ENCODE data around the gene BMI1. TPM values are rescaled to one million over a fixed set of nuclear protein-coding genes. Genes with fewer than 3 reads are reported as not detected.

BMI1 gene
- total and polyA plus RNA-seq, 2 donors (not counting 1 experiment from before 2014, with no cell fraction given) = 30.6 to 41.6 TPM

DNA sequence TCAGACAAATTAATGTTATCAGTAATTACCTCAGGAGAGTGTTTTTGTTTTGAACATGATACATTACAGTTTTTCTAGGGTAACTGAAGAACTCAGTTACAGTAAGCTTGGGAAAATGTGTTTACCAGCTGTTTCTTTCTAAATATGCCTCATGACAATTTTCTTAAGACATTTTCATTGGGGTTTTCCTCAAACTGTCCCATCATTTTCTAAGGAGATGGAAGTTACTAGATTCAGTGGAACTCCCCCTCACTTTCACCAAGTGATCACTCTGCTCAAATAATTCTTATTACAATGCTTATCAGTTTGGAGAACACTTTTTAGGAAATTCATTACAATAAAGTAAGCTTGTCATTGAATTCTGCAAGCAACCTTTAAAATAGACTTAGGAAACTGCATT, 18.0 kb downstream of the BMI1 start:
- Histone ChIP-seq H3K4me3 (replicated peaks in 1 of 4; ENCODE audit: control extremely low read depth in 1 of 4, insufficient read depth in 1 of 4, low read depth in 3 of 4, low read length in 4 of 4) (no peak overlapping the region), H3K36me3 (ENCODE audit: control insufficient read depth, insufficient read depth, low read length) (no peaks in the 10 kb centered on the region), H3K9ac (ENCODE audit: insufficient read depth, low read length) (no peak overlapping the region), H2AFZ (ENCODE audit: low read length) (no peak overlapping the region), H4K20me1 (ENCODE audit: control insufficient read depth, extremely low read depth, insufficient read depth, low read length) (no peaks in the 10 kb centered on the region), H3K79me2 (ENCODE audit: control insufficient read depth, insufficient read depth, low read length) (no peaks in the 10 kb centered on the region), H3K4me2 (ENCODE audit: extremely low read depth, insufficient read depth, low read length) (no peak overlapping the region), H3K27me3 (ENCODE audit: control insufficient read depth, insufficient read depth, low read length) (peaks cover 65% of the 10 kb centered on the region), H3K9me3 (ENCODE audit: control insufficient read depth, insufficient read depth, low read depth, low read length) (no peaks in the 10 kb centered on the region), H3K27ac (ENCODE audit: insufficient read depth, low read length) (no peak overlapping the region), H3K4me1 (ENCODE audit: control insufficient read depth, extremely low read depth, insufficient read depth, low read length) (peaks cover 6% of the 10 kb centered on the region)
- no peak for TF ChIP-seq EZH2 (IDR thresholded peaks at IDR 0.05; ENCODE audit: low read length, missing control alignments)
- TF ChIP-seq, protein P1, sequence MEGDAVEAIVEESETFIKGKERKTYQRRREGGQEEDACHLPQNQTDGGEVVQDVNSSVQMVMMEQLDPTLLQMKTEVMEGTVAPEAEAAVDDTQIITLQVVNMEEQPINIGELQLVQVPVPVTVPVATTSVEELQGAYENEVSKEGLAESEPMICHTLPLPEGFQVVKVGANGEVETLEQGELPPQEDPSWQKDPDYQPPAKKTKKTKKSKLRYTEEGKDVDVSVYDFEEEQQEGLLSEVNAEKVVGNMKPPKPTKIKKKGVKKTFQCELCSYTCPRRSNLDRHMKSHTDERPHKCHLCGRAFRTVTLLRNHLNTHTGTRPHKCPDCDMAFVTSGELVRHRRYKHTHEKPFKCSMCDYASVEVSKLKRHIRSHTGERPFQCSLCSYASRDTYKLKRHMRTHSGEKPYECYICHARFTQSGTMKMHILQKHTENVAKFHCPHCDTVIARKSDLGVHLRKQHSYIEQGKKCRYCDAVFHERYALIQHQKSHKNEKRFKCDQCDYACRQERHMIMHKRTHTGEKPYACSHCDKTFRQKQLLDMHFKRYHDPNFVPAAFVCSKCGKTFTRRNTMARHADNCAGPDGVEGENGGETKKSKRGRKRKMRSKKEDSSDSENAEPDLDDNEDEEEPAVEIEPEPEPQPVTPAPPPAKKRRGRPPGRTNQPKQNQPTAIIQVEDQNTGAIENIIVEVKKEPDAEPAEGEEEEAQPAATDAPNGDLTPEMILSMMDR (conservative IDR thresholded peaks at IDR 0.05 in 1 of 2, IDR thresholded peaks at IDR 0.05 in 1 of 2; ENCODE audit: low read depth in 1 of 2, low read length in 2 of 2) = no peak
- DNase-seq (ENCODE audit: low read depth in 2 of 2) = no peak

- TF ChIP-seq EZH2 (IDR thresholded peaks at IDR 0.05; ENCODE audit: low read length, missing control alignments) = no peak
- TF ChIP-seq, protein P1 (conservative IDR thresholded peaks at IDR 0.05 in 1 of 2, IDR thresholded peaks at IDR 0.05 in 1 of 2; ENCODE audit: low read depth in 1 of 2, low read length in 2 of 2) = no peak
- Histone ChIP-seq H3K79me2 (ENCODE audit: control insufficient read depth, insufficient read depth, low read length) (no peaks in the 10 kb centered on the region), H3K27ac (ENCODE audit: insufficient read depth, low read length) (peak overlapping the region; percentile 86), H3K9me3 (ENCODE audit: control insufficient read depth, insufficient read depth, low read depth, low read length) (no peaks in the 10 kb centered on the region), H3K36me3 (ENCODE audit: control insufficient read depth, insufficient read depth, low read length) (no peaks in the 10 kb centered on the region), H2AFZ (ENCODE audit: low read length) (no peak overlapping the region), H4K20me1 (ENCODE audit: control insufficient read depth, extremely low read depth, insufficient read depth, low read length) (no peaks in the 10 kb centered on the region), H3K9ac (ENCODE audit: insufficient read depth, low read length) (peak overlapping the region; percentile 98), H3K27me3 (ENCODE audit: control insufficient read depth, insufficient read depth, low read length) (peaks cover 70% of the 10 kb centered on the region), H3K4me3 (replicated peaks in 1 of 4; ENCODE audit: control extremely low read depth in 1 of 4, insufficient read depth in 1 of 4, low read depth in 3 of 4, low read length in 4 of 4) (peak overlapping the region; percentile 68 to 75 (median 72)), H3K4me2 (ENCODE audit: extremely low read depth, insufficient read depth, low read length) (peak overlapping the region; percentile 82), H3K4me1 (ENCODE audit: control insufficient read depth, extremely low read depth, insufficient read depth, low read length) (peaks cover 6% of the 10 kb centered on the region)
- no peak for DNase-seq (ENCODE audit: low read depth in 2 of 2)
Measured at GRCh38 chr10:22339761-22340328, 18.9 kb downstream of the BMI1 start.

DNA sequence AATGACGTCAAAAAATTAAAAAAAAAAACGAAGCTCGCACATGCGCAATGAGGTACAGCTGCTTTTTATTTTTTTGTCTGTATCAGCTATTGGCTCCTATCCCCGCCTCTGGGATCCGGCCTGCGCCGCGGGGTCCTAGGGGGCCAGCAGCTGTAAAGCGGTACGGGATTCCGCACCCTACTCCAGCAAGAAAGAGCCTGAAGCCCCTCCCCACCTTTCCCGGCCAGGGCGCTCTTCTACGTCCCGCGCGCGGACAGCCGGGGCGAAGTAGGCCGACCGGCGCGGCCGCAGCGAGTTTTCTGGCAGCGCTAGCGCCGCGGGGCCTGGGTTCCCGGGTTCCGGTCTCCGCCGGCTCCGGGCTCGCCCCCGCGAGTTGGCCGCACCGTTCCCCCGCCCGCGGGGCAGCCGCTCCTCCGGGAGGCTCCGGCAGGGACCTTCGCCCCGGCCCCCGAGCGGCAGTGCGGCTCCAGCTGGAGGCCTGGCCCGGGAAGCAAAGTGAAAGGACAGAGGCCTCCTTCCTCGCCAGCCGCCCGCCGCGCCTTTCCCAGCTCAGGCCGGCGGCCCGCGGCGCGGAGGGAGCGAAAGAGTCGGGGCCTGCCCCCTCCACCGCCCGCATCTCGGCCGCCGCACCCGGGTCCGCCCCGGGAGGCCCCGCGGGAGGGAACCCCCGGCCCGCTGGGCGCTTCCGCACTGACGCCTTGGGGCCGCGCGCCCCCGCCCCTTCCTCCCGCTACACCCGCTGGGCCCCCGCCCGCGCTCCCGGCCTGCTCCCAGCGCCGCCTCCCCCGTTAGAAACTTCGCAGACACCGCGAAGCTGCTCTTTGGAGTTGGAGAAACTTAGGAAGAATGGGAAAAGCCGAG, 19.7 kb downstream of the BMI1 start:
- H3K27ac ChIP-seq (ENCODE audit: insufficient read depth, low read length) = peak overlapping the region; percentile 86
- peak; percentile 67 to 91 for DNase-seq (ENCODE audit: low read depth in 2 of 2)
- peaks cover 4% of the 10 kb centered on the region for H3K4me1 ChIP-seq (ENCODE audit: control insufficient read depth, extremely low read depth, insufficient read depth, low read length)
- no peaks in the 10 kb centered on the region for H3K9me3 ChIP-seq (ENCODE audit: control insufficient read depth, insufficient read depth, low read depth, low read length)
- H3K9ac ChIP-seq (ENCODE audit: insufficient read depth, low read length) = peak overlapping the region; percentile 98
- no peaks in the 10 kb centered on the region for H3K79me2 ChIP-seq (ENCODE audit: control insufficient read depth, insufficient read depth, low read length)
- H4K20me1 ChIP-seq (ENCODE audit: control insufficient read depth, extremely low read depth, insufficient read depth, low read length) = no peaks in the 10 kb centered on the region
- peaks cover 70% of the 10 kb centered on the region for H3K27me3 ChIP-seq (ENCODE audit: control insufficient read depth, insufficient read depth, low read length)
- peak overlapping the region; percentile 68 to 75 (median 72) for H3K4me3 ChIP-seq (replicated peaks in 1 of 4; ENCODE audit: control extremely low read depth in 1 of 4, insufficient read depth in 1 of 4, low read depth in 3 of 4, low read length in 4 of 4)
- no peak for TF ChIP-seq EZH2 (IDR thresholded peaks at IDR 0.05; ENCODE audit: low read length, missing control alignments)
- TF ChIP-seq, protein P1 (conservative IDR thresholded peaks at IDR 0.05 in 1 of 2, IDR thresholded peaks at IDR 0.05 in 1 of 2; ENCODE audit: low read depth in 1 of 2, low read length in 2 of 2) = no peak
- H3K36me3 ChIP-seq (ENCODE audit: control insufficient read depth, insufficient read depth, low read length) = no peaks in the 10 kb centered on the region
- peak overlapping the region; percentile 72 for H2AFZ ChIP-seq (ENCODE audit: low read length)
- peak overlapping the region; percentile 96 for H3K4me2 ChIP-seq (ENCODE audit: extremely low read depth, insufficient read depth, low read length)
